ENCODE results near the gene CNST. TPM values are rescaled to one million over a fixed set of nuclear protein-coding genes. Genes with fewer than 3 reads are reported as not detected.

Gene CNST
- total RNA-seq, 4 donors from 2014 or later, result 38.8 to 49.5 (median 41.7) TPM

DNA sequence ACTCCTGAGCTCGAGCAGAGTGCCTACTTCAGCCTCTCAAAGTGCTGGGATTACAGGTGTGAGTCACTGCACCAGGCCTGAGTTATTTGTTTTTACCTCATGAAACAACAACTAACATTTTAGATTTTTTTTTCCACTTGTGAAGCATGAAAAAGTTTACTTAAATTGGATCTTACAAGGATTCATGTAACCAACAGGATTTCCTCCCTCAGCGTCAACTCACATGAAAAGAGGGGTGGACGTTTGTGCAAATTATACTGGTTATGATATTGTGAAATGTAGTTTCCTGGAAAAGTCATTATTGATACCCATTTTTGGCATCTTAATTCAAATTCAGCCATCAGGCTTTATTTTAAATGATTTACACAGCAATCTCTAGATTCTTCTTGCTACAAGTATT lies 6.5 kb downstream of the CNST start:
- WGBS, 2 donors, result 61 to 67% methylated on average over 3 of the region's 3 CpGs
- no peaks in the 10 kb centered on the region for H3K27me3 ChIP-seq
- H3K4me3 ChIP-seq (replicated peaks in 1 of 3), result no peak overlapping the region
- H3K9me3 ChIP-seq, result no peaks in the 10 kb centered on the region
- H3K27ac ChIP-seq, result peak overlapping the region; percentile 12 to 82 (median 60)
- no peaks in the 10 kb centered on the region for H3K36me3 ChIP-seq
- intact Hi-C loops (cut with DNase I), result no loop called here
- no peak for DNase-seq
- peaks cover 34 to 58% of the 10 kb centered on the region in 2 donors for H3K4me1 ChIP-seq
- TF ChIP-seq, protein P1, sequence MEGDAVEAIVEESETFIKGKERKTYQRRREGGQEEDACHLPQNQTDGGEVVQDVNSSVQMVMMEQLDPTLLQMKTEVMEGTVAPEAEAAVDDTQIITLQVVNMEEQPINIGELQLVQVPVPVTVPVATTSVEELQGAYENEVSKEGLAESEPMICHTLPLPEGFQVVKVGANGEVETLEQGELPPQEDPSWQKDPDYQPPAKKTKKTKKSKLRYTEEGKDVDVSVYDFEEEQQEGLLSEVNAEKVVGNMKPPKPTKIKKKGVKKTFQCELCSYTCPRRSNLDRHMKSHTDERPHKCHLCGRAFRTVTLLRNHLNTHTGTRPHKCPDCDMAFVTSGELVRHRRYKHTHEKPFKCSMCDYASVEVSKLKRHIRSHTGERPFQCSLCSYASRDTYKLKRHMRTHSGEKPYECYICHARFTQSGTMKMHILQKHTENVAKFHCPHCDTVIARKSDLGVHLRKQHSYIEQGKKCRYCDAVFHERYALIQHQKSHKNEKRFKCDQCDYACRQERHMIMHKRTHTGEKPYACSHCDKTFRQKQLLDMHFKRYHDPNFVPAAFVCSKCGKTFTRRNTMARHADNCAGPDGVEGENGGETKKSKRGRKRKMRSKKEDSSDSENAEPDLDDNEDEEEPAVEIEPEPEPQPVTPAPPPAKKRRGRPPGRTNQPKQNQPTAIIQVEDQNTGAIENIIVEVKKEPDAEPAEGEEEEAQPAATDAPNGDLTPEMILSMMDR (IDR thresholded peaks at IDR 0.05), result no peak
- no peak for TF ChIP-seq POLR2A (IDR thresholded peaks at IDR 0.05)

GRCh38 chr1:246573491-246573890 lies 7.2 kb downstream of the CNST start:
- DNase-seq, result no peak
- Histone ChIP-seq H3K27me3 (no peaks in the 10 kb centered on the region), H3K4me1 (peaks cover 34 to 57% of the 10 kb centered on the region in 2 donors), H3K9me3 (no peaks in the 10 kb centered on the region), H3K27ac (peak overlapping the region; percentile 12 to 82 (median 60)), H3K4me3 (replicated peaks in 1 of 3) (no peak overlapping the region), H3K36me3 (no peaks in the 10 kb centered on the region)
- TF ChIP-seq, protein P1 (IDR thresholded peaks at IDR 0.05), result no peak
- no peak for TF ChIP-seq POLR2A (IDR thresholded peaks at IDR 0.05)
- WGBS, 2 donors, result 75% methylated on average over 6 of the region's 6 CpGs
- intact Hi-C loops (cut with DNase I), result no loop called here

GRCh38 chr1:246576709-246577032 lies 10.4 kb downstream of the CNST start:
- Histone ChIP-seq H3K27me3 (no peaks in the 10 kb centered on the region), H3K36me3 (no peaks in the 10 kb centered on the region), H3K4me3 (replicated peaks in 1 of 3) (no peak overlapping the region), H3K4me1 (peaks cover 23 to 45% of the 10 kb centered on the region in 2 donors), H3K9me3 (no peaks in the 10 kb centered on the region), H3K27ac (peak overlapping the region in 1 of 3 donors; percentile 58)
- no peak for DNase-seq
- TF ChIP-seq POLR2A (IDR thresholded peaks at IDR 0.05), result no peak
- TF ChIP-seq, protein P1 (IDR thresholded peaks at IDR 0.05), result no peak
- intact Hi-C loops (cut with DNase I), result no loop called here
- WGBS, 2 donors, result 94 to 95% methylated on average over 3 of the region's 3 CpGs

- intact Hi-C loops (cut with DNase I), result no loop called here
- Histone ChIP-seq H3K36me3 (no peaks in the 10 kb centered on the region), H3K4me1 (peaks cover 27 to 39% of the 10 kb centered on the region in 2 donors), H3K9me3 (no peaks in the 10 kb centered on the region), H3K27ac (peak overlapping the region in 1 of 3 donors; percentile 58), H3K27me3 (no peaks in the 10 kb centered on the region), H3K4me3 (replicated peaks in 1 of 3) (no peak overlapping the region)
- WGBS, 2 donors, result 64 to 73% methylated on average over 5 of the region's 5 CpGs
- DNase-seq, result no peak
- TF ChIP-seq, protein P1 (IDR thresholded peaks at IDR 0.05), result no peak
- TF ChIP-seq POLR2A (IDR thresholded peaks at IDR 0.05), result no peak
These were observed 10.9 kb downstream of the CNST start for GRCh38 chr1:246577082-246577719.

- Histone ChIP-seq H3K4me1 (peaks cover 32 to 39% of the 10 kb centered on the region in 2 donors), H3K9me3 (no peaks in the 10 kb centered on the region), H3K36me3 (no peaks in the 10 kb centered on the region), H3K27ac (peak overlapping the region in 1 of 3 donors; percentile 58), H3K4me3 (replicated peaks in 1 of 3) (no peak overlapping the region), H3K27me3 (no peaks in the 10 kb centered on the region)
- 70 to 75% methylated on average over 2 of the region's 2 CpGs for WGBS, 2 donors
- TF ChIP-seq POLR2A (IDR thresholded peaks at IDR 0.05), result no peak
- TF ChIP-seq, protein P1 (IDR thresholded peaks at IDR 0.05), result no peak
- DNase-seq, result no peak
- intact Hi-C loops (cut with DNase I), result no loop called here
These were observed 11.5 kb downstream of the CNST start for GRCh38 chr1:246577720-246578106.
